Activated naive CD4-positive, alpha-beta T cell (primary cell): ENCODE results near the gene HAUS8.

ENCODE experiments used
- DNase-seq, 4 experiments: peaks; one replicate each; lab custom pipeline; 2025; lab: John Stamatoyannopoulos, UW

The HAUS8 gene

GRCh38 chr19:17075864-17076542, 751 bp upstream of the HAUS8 start:
- DNase-seq: peak in 1 of 4 experiments; percentile 40

- DNase-seq: no peak
Measured at GRCh38 chr19:17074634-17075034, 618 bp downstream of the HAUS8 start.

- no peak for DNase-seq
Measured at GRCh38 chr19:17073869-17074633, 1.2 kb downstream of the HAUS8 start.

GRCh38 chr19:17070912-17071311, 4.3 kb downstream of the HAUS8 start:
- no peak for DNase-seq

DNA sequence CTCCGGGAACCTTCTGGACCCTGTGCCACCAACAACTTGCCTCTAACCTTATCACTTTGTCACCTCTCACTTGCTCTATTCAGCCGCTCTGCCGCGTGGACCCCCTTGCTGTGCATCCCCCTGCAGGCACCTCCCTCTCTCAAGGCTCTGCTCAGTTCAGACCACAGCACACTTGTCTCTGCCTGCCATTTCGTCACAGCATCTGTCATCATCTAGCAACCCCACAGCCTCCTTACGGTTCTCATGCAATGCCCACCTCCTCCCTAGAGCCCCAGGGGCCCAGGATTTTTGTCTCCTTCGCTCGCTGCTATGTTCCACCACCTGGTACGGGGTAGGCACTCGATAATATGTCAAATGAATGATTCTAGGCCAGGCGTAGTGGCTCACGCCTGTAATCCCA, 4.8 kb downstream of the HAUS8 start:
- no peak for DNase-seq

DNA sequence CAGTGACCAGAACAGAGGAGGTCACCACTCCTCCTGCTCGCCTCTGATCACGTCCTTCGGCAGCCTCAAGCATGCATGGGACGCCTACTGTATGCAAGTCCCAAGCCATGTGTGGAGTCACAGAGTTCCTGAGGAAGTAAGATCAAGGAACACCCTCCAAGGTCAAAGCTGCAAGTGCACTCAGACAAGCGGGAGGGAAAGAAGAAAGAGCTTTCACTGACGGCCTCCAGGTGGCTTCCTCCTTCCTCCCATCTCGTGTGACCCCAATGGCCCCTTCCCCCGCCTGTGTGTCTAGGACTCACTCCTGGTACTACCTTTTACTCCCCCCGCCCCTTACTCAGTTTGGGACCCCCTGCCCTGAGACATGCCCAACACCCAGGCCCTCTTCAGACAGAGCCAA, 6.1 kb downstream of the HAUS8 start:
- DNase-seq: no peak

DNA sequence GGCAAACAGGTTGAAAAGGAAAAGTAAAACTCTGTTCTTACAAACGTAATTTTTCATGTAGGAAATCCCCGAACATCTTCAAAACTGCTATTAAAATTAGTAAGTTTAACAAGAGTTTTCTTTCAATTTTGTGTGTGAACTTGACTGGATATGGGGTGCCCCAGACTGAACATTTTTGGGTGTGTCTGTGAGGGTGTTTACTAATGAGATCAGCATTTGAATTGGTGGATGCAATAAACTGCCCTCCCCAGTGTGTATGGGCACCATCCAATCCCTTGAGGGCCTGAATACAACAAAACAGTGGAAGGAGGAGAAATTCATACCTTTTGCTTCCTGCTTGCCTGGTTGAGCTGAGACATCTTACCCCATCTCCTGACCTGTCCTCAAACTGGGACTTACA, 11.8 kb downstream of the HAUS8 start:
- no peak for DNase-seq

DNA sequence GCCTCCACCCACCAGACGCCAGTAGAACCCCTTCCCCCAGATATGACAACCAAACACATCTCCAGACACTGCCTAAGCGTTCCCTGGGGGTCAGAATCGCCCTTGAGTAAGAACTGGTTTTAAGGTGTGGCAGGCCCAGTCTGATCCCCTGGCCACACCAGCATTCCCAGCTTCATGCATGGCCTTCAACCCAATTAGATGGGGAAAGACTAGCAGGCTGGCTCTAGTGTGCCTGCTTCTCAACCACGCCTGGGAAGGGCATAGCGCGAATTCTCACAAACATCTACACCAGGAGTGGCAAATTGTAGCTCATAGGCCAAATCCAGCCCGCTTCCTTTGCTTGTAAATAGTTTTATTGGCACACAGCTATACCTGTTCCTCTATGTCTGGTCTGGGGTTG, 13.6 kb downstream of the HAUS8 start:
- DNase-seq: no peak

DNA sequence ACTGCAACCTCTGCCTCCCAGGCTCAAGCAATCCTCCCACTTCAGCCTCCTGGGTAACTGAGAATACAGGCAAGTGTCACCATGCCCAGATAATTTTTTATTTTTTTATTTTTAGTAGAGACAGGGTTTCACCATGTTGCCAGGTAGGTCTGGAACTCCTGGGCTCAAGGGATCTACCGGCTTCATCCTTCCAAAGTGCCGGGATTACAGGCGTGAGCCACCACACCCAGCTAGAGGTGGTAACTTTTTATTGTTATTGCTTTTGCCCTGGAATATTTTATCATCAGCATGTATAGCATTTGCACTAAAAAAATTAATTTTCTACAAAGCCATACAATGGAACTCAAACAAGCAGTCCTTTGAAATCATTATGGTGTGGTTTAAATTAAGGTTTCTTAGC, 14.0 kb downstream of the HAUS8 start:
- DNase-seq: no peak

GRCh38 chr19:17060802-17061201, 14.4 kb downstream of the HAUS8 start:
- no peak for DNase-seq

- DNase-seq: no peak
Measured at GRCh38 chr19:17058236-17058635, 17.0 kb downstream of the HAUS8 start.

DNA sequence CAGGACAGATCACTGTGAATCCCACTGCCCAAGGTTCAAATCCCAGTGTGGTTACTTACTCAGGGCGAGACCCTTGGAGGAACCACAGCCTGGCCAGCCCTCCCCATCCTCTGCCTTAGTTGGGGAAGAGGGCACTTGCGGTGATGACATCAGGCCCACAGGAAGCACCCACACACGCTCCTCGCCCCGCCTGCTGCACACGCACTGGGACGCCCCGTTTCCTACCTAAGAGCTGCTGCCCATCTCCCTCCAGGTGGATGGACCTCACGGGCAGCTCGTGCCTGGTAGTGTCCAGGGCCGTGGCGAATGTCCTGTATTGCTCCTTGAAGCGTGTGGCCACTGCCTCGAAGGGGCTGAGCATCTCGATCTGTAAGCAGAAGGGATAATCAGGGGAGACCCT, 19.6 kb downstream of the HAUS8 start:
- no peak for DNase-seq

GRCh38 chr19:17054746-17055145, 20.5 kb downstream of the HAUS8 start:
- DNase-seq: no peak

DNA sequence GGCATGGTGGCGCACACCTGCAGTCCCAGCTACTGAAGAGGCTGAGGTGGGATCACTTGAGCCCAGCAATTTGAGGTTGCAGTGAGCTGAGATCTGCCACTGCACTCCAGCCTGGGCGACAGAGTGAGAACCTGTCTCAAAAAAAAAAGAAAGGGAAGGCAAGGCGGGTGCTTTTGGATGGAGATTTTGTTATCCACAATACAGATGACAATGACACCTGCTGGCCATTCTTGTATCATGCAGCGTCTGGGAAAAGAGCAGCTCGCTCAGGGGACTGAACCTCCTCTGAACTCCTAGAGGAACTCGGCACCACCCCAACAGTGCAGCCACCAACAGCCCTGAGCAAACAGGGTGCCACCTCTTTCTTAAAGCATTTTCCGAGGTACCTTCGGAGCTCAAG, 22.8 kb downstream of the HAUS8 start:
- peak in 1 of 4 experiments; percentile 6 for DNase-seq

DNA sequence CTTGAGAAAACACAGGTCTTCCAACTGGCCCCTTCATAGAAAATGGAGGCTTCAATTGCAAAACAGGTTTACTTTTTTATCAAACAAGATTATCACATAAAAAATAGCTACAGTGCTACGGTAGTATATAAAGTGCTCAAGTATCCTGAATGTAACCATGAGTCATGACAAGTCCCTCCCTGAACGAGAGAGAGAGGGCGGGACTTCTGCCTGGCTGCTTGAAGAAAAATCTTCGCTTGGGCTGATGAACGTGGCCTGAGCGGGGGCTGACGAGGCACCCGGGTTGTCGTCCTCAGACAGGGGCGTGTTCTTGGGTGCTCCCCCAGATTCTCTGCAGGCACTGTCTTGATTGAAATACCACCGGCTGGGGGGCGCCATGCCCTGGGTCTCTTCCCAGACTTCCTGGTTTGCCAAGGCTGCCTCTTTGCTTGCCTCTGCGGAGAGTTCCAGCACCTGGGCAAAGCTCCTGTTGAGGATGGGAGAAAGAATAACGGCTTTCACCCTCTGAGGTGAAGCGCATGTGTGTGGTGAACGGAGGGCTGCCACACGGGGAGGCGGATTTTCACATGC, 25.5 kb downstream of the HAUS8 start:
- no peak for DNase-seq

GRCh38 chr19:17048885-17049453, 26.3 kb downstream of the HAUS8 start:
- DNase-seq: no peak

DNA sequence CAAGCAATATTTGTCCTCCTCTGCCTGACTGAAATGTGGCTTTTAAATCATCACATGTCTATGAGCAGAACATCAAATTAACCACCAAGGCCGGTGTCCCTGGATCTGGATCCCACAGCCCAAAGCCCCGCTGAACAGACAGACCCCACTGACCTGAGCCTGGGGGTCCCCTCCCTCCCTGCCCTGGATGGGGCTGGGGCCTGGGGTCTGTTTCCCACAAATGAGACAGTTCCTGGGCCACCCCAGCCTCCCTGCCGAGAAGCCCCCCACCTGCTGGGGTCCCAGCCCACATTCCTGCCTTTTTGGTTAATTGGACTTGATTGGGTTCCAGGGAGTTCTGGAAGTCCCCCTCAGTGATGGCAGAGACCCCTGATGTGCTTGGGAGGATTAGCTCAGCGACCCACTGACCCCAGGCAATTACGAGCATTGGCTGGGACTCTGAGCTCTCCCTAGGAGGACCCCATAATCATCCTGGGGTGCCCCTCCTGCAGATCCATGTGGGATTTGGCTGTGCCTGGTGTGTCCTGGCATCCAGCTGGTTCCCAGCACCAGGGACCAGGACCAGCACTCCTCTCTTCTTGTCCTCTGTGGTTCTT, 29.2 kb downstream of the HAUS8 start:
- no peak for DNase-seq

- DNase-seq: no peak
Measured at GRCh38 chr19:17043744-17044143, 31.5 kb downstream of the HAUS8 start.

GRCh38 chr19:17041976-17042375, 33.3 kb downstream of the HAUS8 start:
- DNase-seq: no peak

DNA sequence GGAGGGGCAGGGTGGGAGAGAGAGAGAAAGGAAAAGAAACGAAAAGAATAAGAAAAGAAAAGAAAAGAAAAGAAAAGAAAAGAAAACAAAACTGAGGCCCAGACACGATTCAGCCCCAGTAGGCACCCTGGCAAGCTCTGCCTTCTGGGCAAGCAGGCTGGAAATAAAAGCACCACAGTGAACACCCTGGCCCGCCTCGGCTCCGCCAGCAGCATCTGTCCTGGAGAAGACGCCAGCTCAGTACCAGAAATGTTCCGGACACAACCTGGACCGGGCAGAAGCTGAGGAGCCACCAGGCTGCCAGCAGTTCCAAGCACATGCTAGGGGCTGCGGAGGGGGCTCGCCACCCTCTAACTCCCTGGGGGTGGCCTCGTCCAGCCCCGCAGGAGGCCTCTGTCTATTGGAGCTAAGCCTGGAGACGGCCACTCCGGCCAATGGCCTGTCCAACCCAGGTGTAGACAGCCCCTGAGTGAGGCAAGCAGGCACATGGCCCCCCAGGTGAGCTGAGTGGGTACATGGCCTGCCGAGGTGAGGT, 37.2 kb downstream of the HAUS8 start:
- no peak for DNase-seq

- DNase-seq: no peak
Measured at GRCh38 chr19:17037184-17037583, 38.1 kb downstream of the HAUS8 start.

DNA sequence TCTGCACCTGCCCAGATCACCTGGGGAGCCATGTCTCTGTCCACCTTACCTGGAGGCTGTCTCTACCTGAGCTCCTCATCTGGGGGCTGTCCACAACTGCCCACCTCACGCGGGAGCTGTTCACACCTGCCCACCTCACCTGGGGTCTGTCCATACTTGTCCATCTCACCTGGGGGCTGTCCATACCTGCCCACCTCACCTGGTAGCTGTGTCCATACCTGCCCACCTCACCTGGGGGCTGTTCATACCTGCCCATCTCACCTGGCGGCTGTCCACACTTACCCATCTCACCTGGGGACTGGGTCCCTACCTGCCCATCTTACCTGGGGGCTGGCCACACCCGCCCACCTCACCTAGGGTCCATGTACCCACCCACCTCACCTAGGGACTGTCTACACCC, 38.6 kb downstream of the HAUS8 start:
- DNase-seq: no peak
